ENCODE results near the gene GRK4.

The GRK4 gene

GRCh38 chr4:2928242-2929176 lies 34.9 kb upstream of the GRK4 start:
- TF ChIP-seq ZFP41 (tag by site-specific recombination; IDR thresholded peaks at IDR 0.05; ENCODE audit: borderline replicate concordance) (no peak), ZNF132 (tag by site-specific recombination; IDR thresholded peaks at IDR 0.05; ENCODE audit: borderline replicate concordance) (no peak), ZNF335 (tag by site-specific recombination; conservative IDR thresholded peaks at IDR 0.05) (no peak), ZNF221 (tag by site-specific recombination; IDR thresholded peaks at IDR 0.05; ENCODE audit: borderline replicate concordance) (no peak), ZNF510 (tag by site-specific recombination; IDR thresholded peaks at IDR 0.05; ENCODE audit: insufficient replicate concordance) (no peak)
- POLR2A ChIA-PET, result no interaction called here
- H3K4me1 ChIP-seq (ENCODE audit: control insufficient read depth, insufficient read depth, low read length), result no peaks in the 10 kb centered on the region
- H3K9me3 ChIP-seq (ENCODE audit: control insufficient read depth, insufficient read depth, low read depth, low read length), result no peaks in the 10 kb centered on the region
- H3K36me3 ChIP-seq (ENCODE audit: control insufficient read depth in 2 of 2, insufficient read depth in 1 of 2, low read length in 2 of 2), result peaks cover 0 to 96% of the 10 kb centered on the region in 2 experiments; a peak in 1 of 3 replicates
- CTCF ChIA-PET, result no interaction called here
- H3K27ac ChIP-seq (ENCODE audit: extremely low read depth, low read depth, low read length), result no peak overlapping the region
- no peak overlapping the region for H3K4me3 ChIP-seq (ENCODE audit: low read depth, low read length)

- TF ChIP-seq TSHZ1 (tag by site-specific recombination; IDR thresholded peaks at IDR 0.05; ENCODE audit: borderline replicate concordance), result no peak
- TF ChIP-seq SALL2 (tag by site-specific recombination; IDR thresholded peaks at IDR 0.05; ENCODE audit: borderline replicate concordance), result no peak
- TF ChIP-seq ZNF600 (tag by site-specific recombination; IDR thresholded peaks at IDR 0.05), result peak; percentile 14; the same call in 1 of the 2 replicates
- TF ChIP-seq ZNF174 (tag by site-specific recombination; IDR thresholded peaks at IDR 0.05), result no peak
- H3K9me3 ChIP-seq (ENCODE audit: control insufficient read depth, insufficient read depth, low read depth, low read length), result no peaks in the 10 kb centered on the region
- peaks cover 0 to 86% of the 10 kb centered on the region in 2 experiments; a peak in 1 of 3 replicates for H3K36me3 ChIP-seq (ENCODE audit: control insufficient read depth in 2 of 2, insufficient read depth in 1 of 2, low read length in 2 of 2)
- CTCF ChIA-PET, result no interaction called here
- no peak overlapping the region for H3K4me3 ChIP-seq (ENCODE audit: low read depth, low read length)
- no peak overlapping the region for H3K27ac ChIP-seq (ENCODE audit: extremely low read depth, low read depth, low read length)
- no peaks in the 10 kb centered on the region for H3K4me1 ChIP-seq (ENCODE audit: control insufficient read depth, insufficient read depth, low read length)
- POLR2A ChIA-PET, result no interaction called here
Measured at GRCh38 chr4:2929469-2929868, 33.9 kb upstream of the GRK4 start.

- H3K27ac ChIP-seq (ENCODE audit: extremely low read depth, low read depth, low read length), result no peak overlapping the region
- TF ChIP-seq GLIS1 (tag by site-specific recombination; IDR thresholded peaks at IDR 0.05) (peak; percentile 27; the same call in 1 of the 2 replicates), ZNF747 (tag by site-specific recombination; IDR thresholded peaks at IDR 0.05) (no peak), ZNF394 (tag by site-specific recombination; IDR thresholded peaks at IDR 0.05; ENCODE audit: borderline replicate concordance) (no peak), ZNF221 (tag by site-specific recombination; IDR thresholded peaks at IDR 0.05; ENCODE audit: borderline replicate concordance) (no peak), SCRT2 (tag by site-specific recombination; IDR thresholded peaks at IDR 0.05) (peak; percentile 71), ZBTB49 (tag by site-specific recombination; IDR thresholded peaks at IDR 0.05; ENCODE audit: low read depth) (no peak), KLF7 (tag by site-specific recombination; IDR thresholded peaks at IDR 0.05; ENCODE audit: borderline replicate concordance) (no peak), ZNF692 (tag by site-specific recombination; IDR thresholded peaks at IDR 0.05) (no peak), ZNF555 (tag by site-specific recombination; conservative IDR thresholded peaks at IDR 0.05) (no peak), ZNF777 (tag by site-specific recombination; IDR thresholded peaks at IDR 0.05; ENCODE audit: borderline replicate concordance) (no peak), PRDM1 (tag by site-specific recombination; IDR thresholded peaks at IDR 0.05) (no peak), ZNF184 (tag by site-specific recombination; IDR thresholded peaks at IDR 0.05) (no peak), OSR2 (tag by site-specific recombination; IDR thresholded peaks at IDR 0.05) (peak; percentile 43), ZNF324 (tag by site-specific recombination; IDR thresholded peaks at IDR 0.05) (no peak)
- no peaks in the 10 kb centered on the region for H3K9me3 ChIP-seq (ENCODE audit: control insufficient read depth, insufficient read depth, low read depth, low read length)
- no peaks in the 10 kb centered on the region for H3K4me1 ChIP-seq (ENCODE audit: control insufficient read depth, insufficient read depth, low read length)
- POLR2A ChIA-PET, result no interaction called here
- peaks cover 0 to 78% of the 10 kb centered on the region in 2 experiments; a peak in 1 of 3 replicates for H3K36me3 ChIP-seq (ENCODE audit: control insufficient read depth in 2 of 2, insufficient read depth in 1 of 2, low read length in 2 of 2)
- H3K4me3 ChIP-seq (ENCODE audit: low read depth, low read length), result no peak overlapping the region
- CTCF ChIA-PET, result interaction anchor here (0.5 to 0.6 kb wide), 2 partner anchors 20 to 161 kb away, joined by 3 to 4 read pairs; no protein-coding TSS in a partner anchor
Measured at GRCh38 chr4:2930135-2930757, 33.1 kb upstream of the GRK4 start.

Data from HEK293 (cell line).